ENCODE measurements around the gene B4GALT1.

- TF ChIP-seq CTCF (IDR thresholded peaks at IDR 0.05) = no peak
- TF ChIP-seq POLR2A (IDR thresholded peaks at IDR 0.05) = no peak
Measured at GRCh38 chr9:33116860-33117259, 50.3 kb downstream of the B4GALT1 start.

Data from lower leg skin (tissue), 3 donors.